GM12864 (cell line): ENCODE data around the gene HOXA10.

Experiments used
- DNase-seq: peaks from one replicate; pipeline ENCODE4 v3.0.0-alpha.2; 2011; ENCODE audit warnings: low read depth
- H3K4me3 ChIP-seq: 2 replicates; pipeline ENCODE4 v1.5.1; 2011; ENCODE audit warnings: mild to moderate bottlenecking, low read depth, low read length, control low read depth
- CTCF ChIP-seq: IDR thresholded peaks from 2 replicates; pipeline ENCODE4 v1.5.1; 2011; ENCODE audit warnings: low read depth, mild to moderate bottlenecking, moderate library complexity, low read length, control low read depth, inconsistent platforms; ENCODE audit errors: missing control alignments

The HOXA10 gene

GRCh38 chr7:27193335-27194001 is 19.3 kb upstream of the HOXA10 start:
- no peak overlapping the region for H3K4me3 ChIP-seq
- DNase-seq: no peak

GRCh38 chr7:27192546-27193334 is 18.6 kb upstream of the HOXA10 start:
- DNase-seq: no peak
- TF ChIP-seq CTCF: no peak
- H3K4me3 ChIP-seq: no peak overlapping the region

More at GRCh38 chr7:27193335-27194001, 19.3 kb upstream of the HOXA10 start:
- no peak for TF ChIP-seq CTCF

- no peak for DNase-seq
- no peak for TF ChIP-seq CTCF
- H3K4me3 ChIP-seq: no peak overlapping the region
Observed at GRCh38 chr7:27191833-27192545, 17.9 kb upstream of the HOXA10 start.

- no peak overlapping the region for H3K4me3 ChIP-seq
- TF ChIP-seq CTCF: no peak
- DNase-seq: no peak
Observed at GRCh38 chr7:27191161-27191731, 17.1 kb upstream of the HOXA10 start.

GRCh38 chr7:27189997-27190748 is 16.1 kb upstream of the HOXA10 start:
- H3K4me3 ChIP-seq: no peak overlapping the region
- DNase-seq: no peak
- no peak for TF ChIP-seq CTCF

GRCh38 chr7:27189295-27189996 is 15.3 kb upstream of the HOXA10 start:
- no peak for DNase-seq
- no peak overlapping the region for H3K4me3 ChIP-seq
- no peak for TF ChIP-seq CTCF
